SK-N-SH (cell line): ENCODE measurements around the gene ZNF71. TPM values are rescaled to one million over a fixed set of nuclear protein-coding genes. Genes with fewer than 3 reads are reported as not detected.

Experiments
- CTCF ChIA-PET: fragments of 300-600, 350-600 bp; formaldehyde crosslinking; extraction: SDS; loops from one replicate; lab custom pipeline; 2021; lab: Yijun Ruan, JAX
- POLR2A ChIA-PET: fragments of 350-600 bp; sonication (Branson Sonifier 250); formaldehyde crosslinking; extraction: SDS; loops from one replicate; lab custom pipeline; 2020; ENCODE audit warnings: antibody characterized with exemption, inconsistent platforms; lab: Yijun Ruan, JAX
- DNase-seq: peaks from one replicate; pipeline ENCODE4 v3.0.0; 2012
- H2AFZ ChIP-seq: fragments of 200-600 bp; sonication (generic); 2 replicates; pipeline ENCODE4 v1.8.1; 2016; ENCODE audit warnings: antibody characterized with exemption, mild to moderate bottlenecking, low read depth
- H3F3A ChIP-seq: fragments of 200-600 bp; sonication (generic); replicated peaks from 2 replicates; pipeline ENCODE3; 2016; ENCODE audit warnings: antibody characterized with exemption, mild to moderate bottlenecking; ENCODE audit not compliant: insufficient read depth
- H3K27ac ChIP-seq, 2 experiments: fragments of 200-500 bp in 1 of 2; fragments of 200-600 bp in 1 of 2; sonication (Bioruptor generic) in 1 of 2; sonication (generic), shearing (Covaris generic) in 1 of 2; 2 replicates each; pipeline versions ENCODE4 v1.5.1 to v1.6.1; 2014 to 2016; ENCODE audit warnings: low read depth in 2 of 2, inconsistent platforms in 1 of 2, low read length in 1 of 2, mild to moderate bottlenecking in 1 of 2, mixed read lengths in 1 of 2
- H3K27me3 ChIP-seq: fragments of 200-600 bp; sonication (generic), shearing (Covaris generic); 2 replicates; pipeline ENCODE4 v1.6.1; 2016; ENCODE audit warnings: mixed run types; ENCODE audit not compliant: insufficient read depth
- H3K36me3 ChIP-seq, 2 experiments: fragments of 200-500 bp in 1 of 2; fragments of 200-600 bp in 1 of 2; sonication (Bioruptor generic) in 1 of 2; sonication (generic) in 1 of 2; replicated peaks in 1 of 2; 2 replicates each; pipeline versions ENCODE3 to v1.5.1; 2014 to 2016; ENCODE audit warnings: low read length in 1 of 2, mild to moderate bottlenecking in 1 of 2; ENCODE audit not compliant: insufficient read depth in 2 of 2, control insufficient read depth in 1 of 2
- H3K4me1 ChIP-seq, 2 experiments: fragments of 200-500 bp in 1 of 2; fragments of 200-600 bp in 1 of 2; sonication (Bioruptor generic) in 1 of 2; sonication (generic), shearing (Covaris generic) in 1 of 2; 2 replicates each; pipeline versions ENCODE4 v1.5.1 to v1.6.1; 2014 to 2016; ENCODE audit warnings: low read depth in 1 of 2, low read length in 1 of 2, mixed run types in 1 of 2; ENCODE audit not compliant: insufficient read depth in 2 of 2, control insufficient read depth in 1 of 2
- H3K4me2 ChIP-seq: fragments of 200-600 bp; sonication (generic), shearing (Covaris generic); 2 replicates; pipeline ENCODE4 v1.6.1; 2017; ENCODE audit warnings: mixed run types
- H3K4me3 ChIP-seq, 2 experiments: fragments of 200-500 bp in 1 of 2; fragments of 200-600 bp in 1 of 2; sonication (Bioruptor generic) in 1 of 2; sonication (generic), shearing (Covaris generic) in 1 of 2; 2 replicates each; pipeline versions ENCODE4 v1.5.1 to v1.8.1; 2014 to 2016; ENCODE audit warnings: low read depth in 2 of 2, inconsistent platforms in 1 of 2, low read length in 1 of 2, mild to moderate bottlenecking in 1 of 2, mixed read lengths in 1 of 2, moderate library complexity in 1 of 2
- H3K79me2 ChIP-seq: fragments of 200-600 bp; sonication (generic); 2 replicates; pipeline ENCODE4 v1.8.1; 2017; ENCODE audit warnings: mild to moderate bottlenecking; ENCODE audit not compliant: insufficient read depth
- H3K9ac ChIP-seq: fragments of 200-600 bp; sonication (generic); 2 replicates; pipeline ENCODE4 v1.6.1; 2017; ENCODE audit warnings: mixed run types
- H3K9me2 ChIP-seq: fragments of 200-600 bp; sonication (generic); 2 replicates; pipeline ENCODE4 v1.6.1; 2017; ENCODE audit warnings: mixed run types
- H3K9me3 ChIP-seq: fragments of 200-600 bp; sonication (generic); 2 replicates; pipeline ENCODE4 v1.6.1; 2017; ENCODE audit warnings: mixed run types, mild to moderate bottlenecking, moderate library complexity
- H4K20me1 ChIP-seq: fragments of 200-600 bp; sonication (generic); 2 replicates; pipeline ENCODE4 v1.6.1; 2017; ENCODE audit warnings: mild to moderate bottlenecking, mixed run types; ENCODE audit not compliant: insufficient read depth
- ELF1 ChIP-seq: IDR thresholded peaks from 2 replicates; pipeline ENCODE4 v1.4.0; 2012
- EP300 ChIP-seq, 2 experiments: IDR thresholded peaks; 2 replicates each; pipeline versions ENCODE4 v1.4.0 to v1.6.1; 2012; ENCODE audit warnings: borderline replicate concordance in 1 of 2, low read depth in 1 of 2, low read length in 1 of 2
- FOXJ3 ChIP-seq: sonication (generic); formaldehyde crosslinking; IDR thresholded peaks from 2 replicates; pipeline ENCODE4 v1.5.1; 2020; ENCODE audit warnings: mild to moderate bottlenecking, missing genetic modification reagents
- FOXM1 ChIP-seq: IDR thresholded peaks from 2 replicates; pipeline ENCODE4 v1.4.0; 2012; ENCODE audit warnings: low read depth, mild to moderate bottlenecking
- IRF3 ChIP-seq: fragments of 150-350 bp; IDR thresholded peaks from 2 replicates; pipeline ENCODE4 v1.6.1; 2016; ENCODE audit warnings: mild to moderate bottlenecking, low read depth, low read length
- JUND ChIP-seq: IDR thresholded peaks from 2 replicates; pipeline ENCODE4 v1.4.0; 2012
- MEF2A ChIP-seq: IDR thresholded peaks from 2 replicates; pipeline ENCODE4 v1.4.0; 2012; ENCODE audit warnings: low read depth, borderline replicate concordance
- MXI1 ChIP-seq: IDR thresholded peaks from 2 replicates; pipeline ENCODE4 v1.6.1; 2012; ENCODE audit warnings: mild to moderate bottlenecking, low read depth, low read length, improper control_type of control experiment
- NRF1 ChIP-seq: IDR thresholded peaks from 2 replicates; pipeline ENCODE4 v1.6.1; 2012; ENCODE audit warnings: low read depth, mild to moderate bottlenecking, low read length
- RAD21 ChIP-seq: IDR thresholded peaks from 2 replicates; pipeline ENCODE4 v1.6.1; 2012; ENCODE audit warnings: mild to moderate bottlenecking, low read length
- RCOR1 ChIP-seq: fragments of 150-350 bp; IDR thresholded peaks from 2 replicates; pipeline ENCODE4 v1.6.1; 2017; ENCODE audit warnings: antibody characterized with exemption, low read length
- REST ChIP-seq: IDR thresholded peaks from 2 replicates; pipeline ENCODE4 v1.6.1; 2012; ENCODE audit warnings: mild to moderate bottlenecking, low read depth, low read length, moderate library complexity
- SIN3A ChIP-seq: IDR thresholded peaks from 2 replicates; pipeline ENCODE4 v1.6.1; 2012; ENCODE audit warnings: low read depth, mild to moderate bottlenecking, low read length, moderate library complexity, borderline replicate concordance
- TCF12 ChIP-seq: IDR thresholded peaks from 2 replicates; pipeline ENCODE4 v1.4.0; 2012
- TEAD4 ChIP-seq: IDR thresholded peaks from 2 replicates; pipeline ENCODE4 v1.4.0; 2012; ENCODE audit warnings: mild to moderate bottlenecking, borderline replicate concordance; ENCODE audit not compliant: insufficient read depth
- USF1 ChIP-seq: IDR thresholded peaks from 2 replicates; pipeline ENCODE4 v1.4.0; 2012; ENCODE audit warnings: low read depth, borderline replicate concordance
- USF2 ChIP-seq: fragments of 150-350 bp; IDR thresholded peaks from 2 replicates; pipeline ENCODE4 v1.6.1; 2017; ENCODE audit warnings: antibody characterized with exemption, low read length, low read depth, borderline replicate concordance
- YY1 ChIP-seq: IDR thresholded peaks from 2 replicates; pipeline ENCODE4 v1.4.0; 2012; ENCODE audit warnings: low read depth, mild to moderate bottlenecking
- WGBS: methylation state at CpG from one replicate; pipeline ENCODE4 v1.1.6; 2017; ENCODE audit warnings: low lambda C conversion rate; 5-methylcytosine and 5-hydroxymethylcytosine counted together
- polyA plus RNA-seq, 3 experiments: library from polyadenylated mRNA; depleted of rRNA; stranded (reverse); fragments of >200 nt; gene quantifications; 2 replicates each; pipeline ENCODE4 v1.2.3, GENCODE V29; 2012
- TF ChIP-seq, protein P1 (sequence below): IDR thresholded peaks from 2 replicates; pipeline ENCODE4; 2012

The ZNF71 gene
- polyA plus RNA-seq, 1 of the 3 experiments (the other 2 are of a cell fraction) = 6.3 TPM

DNA sequence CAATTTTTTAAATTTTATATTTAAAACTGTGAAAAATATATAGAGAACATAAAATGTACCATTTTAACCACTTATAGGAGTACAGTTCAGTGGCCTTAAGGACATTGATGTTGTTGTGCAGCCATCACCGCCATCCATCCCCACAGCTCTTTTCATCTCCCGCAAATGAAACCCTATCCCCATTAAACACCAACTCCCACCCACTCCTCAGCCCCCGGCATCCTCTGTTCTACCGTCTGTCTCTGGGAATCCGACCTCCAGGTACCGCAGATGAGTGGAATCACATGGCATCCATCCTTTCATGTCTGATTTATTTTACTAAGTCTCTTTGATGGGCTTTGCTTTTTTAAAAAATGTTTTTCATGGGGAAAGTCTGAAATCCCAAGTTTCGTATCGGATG is 24.0 kb downstream of the ZNF71 start:
- H3F3A ChIP-seq = no peaks in the 10 kb centered on the region
- H3K9ac ChIP-seq = no peak overlapping the region
- H3K9me3 ChIP-seq = no peaks in the 10 kb centered on the region
- H3K36me3 ChIP-seq = peaks cover 21 to 33% of the 10 kb centered on the region in 2 experiments
- no peaks in the 10 kb centered on the region for H3K27me3 ChIP-seq
- H3K4me2 ChIP-seq = no peak overlapping the region
- peaks cover 37% of the 10 kb centered on the region for H3K79me2 ChIP-seq
- TF ChIP-seq REST (no peak), YY1 (no peak), SIN3A (no peak), EP300 (IDR thresholded peaks at IDR 0.05; ENCODE audit: borderline replicate concordance in 1 of 2, low read depth in 1 of 2, low read length in 1 of 2) (no peak), MEF2A (no peak), FOXM1 (no peak), JUND (no peak), NRF1 (no peak), RAD21 (no peak), ELF1 (no peak), FOXJ3 (no peak), TCF12 (no peak), MXI1 (no peak), TEAD4 (no peak), USF2 (no peak), USF1 (no peak), RCOR1 (no peak), IRF3 (no peak)
- TF ChIP-seq, protein P1, sequence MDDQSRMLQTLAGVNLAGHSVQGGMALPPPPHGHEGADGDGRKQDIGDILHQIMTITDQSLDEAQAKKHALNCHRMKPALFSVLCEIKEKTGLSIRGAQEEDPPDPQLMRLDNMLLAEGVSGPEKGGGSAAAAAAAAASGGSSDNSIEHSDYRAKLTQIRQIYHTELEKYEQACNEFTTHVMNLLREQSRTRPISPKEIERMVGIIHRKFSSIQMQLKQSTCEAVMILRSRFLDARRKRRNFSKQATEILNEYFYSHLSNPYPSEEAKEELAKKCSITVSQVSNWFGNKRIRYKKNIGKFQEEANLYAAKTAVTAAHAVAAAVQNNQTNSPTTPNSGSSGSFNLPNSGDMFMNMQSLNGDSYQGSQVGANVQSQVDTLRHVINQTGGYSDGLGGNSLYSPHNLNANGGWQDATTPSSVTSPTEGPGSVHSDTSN = no peak
- TF ChIP-seq, all 33 proteins: peak for 0
- DNase-seq = no peak
- WGBS = 90% methylated on average over 8 of the region's 8 CpGs
- ChIA-PET POLR2A (no interaction called here), CTCF (no interaction called here)
- Histone ChIP-seq H3K27ac (no peak overlapping the region), H3K4me1 (no peaks in the 10 kb centered on the region), H4K20me1 (no peaks in the 10 kb centered on the region), H3K9me2 (no peaks in the 10 kb centered on the region), H3K4me3 (no peak overlapping the region), H2AFZ (no peak overlapping the region)
